GM21526 (cell line): ENCODE measurements around the gene CABP4.
A peak's percentile ranks its signal among the peaks of the same experiment; 100 is the strongest.
"Not testable (repeated sequence)": the region's sequence is repeated elsewhere in the genome, so short reads cannot be mapped to it uniquely, and the experiment has no call there.

ENCODE experiments used
- ATAC-seq: cut with Tn5 transposase; IDR thresholded peaks from one replicate; pipeline ENCODE4 v1.9.1; 2021; ENCODE audit warnings: moderate library complexity; ENCODE audit not compliant: unreplicated experiment, low FRiP score

CABP4 gene

GRCh38 chr11:67470337-67471002 lies 15.3 kb downstream of the CABP4 start:
- ATAC-seq = no peak

GRCh38 chr11:67472882-67473281 lies 17.7 kb downstream of the CABP4 start:
- ATAC-seq = no peak

DNA sequence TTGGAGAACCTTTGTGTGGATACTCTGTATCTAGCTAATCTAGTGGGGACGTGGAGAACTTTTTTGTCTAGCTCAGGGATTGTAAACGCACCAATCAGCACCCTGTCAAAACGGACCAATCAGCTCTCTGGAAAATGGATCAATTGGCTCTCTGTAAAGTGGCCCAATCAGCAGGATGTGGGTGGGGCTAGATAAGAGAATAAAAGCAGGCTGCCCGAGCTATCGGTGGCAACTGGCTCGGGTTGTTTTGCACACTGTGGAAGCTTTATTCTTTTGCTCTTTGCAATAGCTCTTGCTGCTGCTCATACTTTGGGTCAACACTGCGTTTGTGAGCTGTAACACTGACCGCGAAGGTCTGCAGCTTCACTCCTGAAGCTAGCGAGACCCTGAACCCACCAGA lies 21.5 kb downstream of the CABP4 start:
- ATAC-seq = not testable (repeated sequence)

GRCh38 chr11:67477344-67478050 lies 22.3 kb downstream of the CABP4 start:
- not testable (repeated sequence) for ATAC-seq

DNA sequence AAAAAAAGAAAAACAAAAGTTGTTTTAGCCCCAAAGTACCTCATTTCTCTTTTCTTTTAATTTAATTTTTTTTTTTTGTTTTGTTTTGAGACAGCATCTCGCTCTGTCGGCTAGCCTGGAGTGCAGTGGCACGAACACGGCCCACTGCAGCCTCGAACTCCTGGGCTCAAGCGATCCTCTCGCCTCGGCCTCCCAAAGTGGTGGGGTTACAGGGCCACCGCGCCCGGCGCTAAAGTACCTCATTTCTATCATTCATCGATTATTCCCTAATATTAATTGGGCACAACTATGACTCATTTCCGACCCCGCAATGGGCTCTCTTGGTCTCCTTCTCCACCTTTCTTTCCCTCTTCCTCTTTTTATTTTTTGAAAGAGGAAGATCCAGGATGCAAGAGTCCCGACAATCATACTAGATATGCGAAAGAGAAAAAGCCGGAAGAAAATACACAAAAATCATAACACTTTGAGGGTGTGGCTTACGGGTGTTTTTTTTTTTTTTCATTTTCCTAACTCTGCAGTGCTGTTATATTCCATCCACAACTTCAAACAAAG lies 27.2 kb downstream of the CABP4 start:
- no peak for ATAC-seq

GRCh38 chr11:67482827-67483798 lies 28.0 kb downstream of the CABP4 start, which contains the start of gene AIP:
Gene AIP, plus strand, starts transcription at chr11:67483026. Its CDS starts 133 bp downstream, at chr11:67483159.
- ATAC-seq = peak; percentile 59

GRCh38 chr11:67483831-67484665 lies 28.9 kb downstream of the CABP4 start:
- no peak for ATAC-seq

DNA sequence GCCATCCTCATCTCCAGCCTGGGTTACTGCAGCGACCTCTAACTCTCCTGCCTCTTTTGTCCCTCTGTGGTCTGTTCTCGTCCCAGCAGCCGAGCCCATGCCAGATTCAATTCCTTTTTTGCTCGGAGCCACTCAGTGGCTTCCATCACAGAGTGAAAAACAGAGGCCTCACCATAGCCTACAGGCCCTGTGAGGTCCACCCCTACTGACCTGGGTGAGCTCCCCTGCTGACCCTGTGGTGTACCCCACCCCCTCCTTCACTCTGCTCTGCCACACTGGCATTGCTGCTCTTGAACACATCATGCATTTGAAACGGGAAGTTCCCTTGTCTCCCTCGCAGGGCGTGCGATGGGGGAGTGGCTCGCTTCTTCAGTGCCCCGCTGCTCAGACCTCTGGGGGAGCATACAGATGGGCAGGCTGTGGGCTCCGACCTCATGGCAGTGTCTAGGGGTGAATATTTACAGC lies 29.7 kb downstream of the CABP4 start:
- no peak for ATAC-seq

DNA sequence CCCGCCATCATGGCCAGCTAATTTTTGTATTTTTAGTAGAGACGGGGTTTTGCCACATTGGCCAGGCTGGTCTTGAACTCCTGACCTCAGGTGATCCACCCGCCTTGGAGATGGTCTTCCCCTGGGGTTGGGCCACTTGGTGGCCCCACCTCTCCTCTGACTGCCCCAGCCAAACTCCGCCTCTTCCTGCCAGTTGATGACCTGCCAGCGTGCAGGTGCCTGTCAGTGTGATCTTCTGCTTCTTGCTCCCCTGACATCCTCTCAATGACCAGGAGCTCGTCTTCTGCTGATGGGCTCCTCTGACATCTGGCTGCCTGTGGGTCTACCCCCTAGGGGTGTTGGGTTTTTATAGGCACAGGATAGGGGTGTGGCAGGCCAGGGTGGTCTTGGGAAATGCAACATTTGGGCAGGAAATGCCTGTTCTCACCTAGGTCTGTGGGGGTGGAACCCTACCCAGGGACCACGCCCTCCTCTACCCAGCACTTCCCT lies 30.8 kb downstream of the CABP4 start:
- ATAC-seq = not testable (repeated sequence)

- no peak for ATAC-seq
Observed at GRCh38 chr11:67486481-67487195, 31.5 kb downstream of the CABP4 start.

DNA sequence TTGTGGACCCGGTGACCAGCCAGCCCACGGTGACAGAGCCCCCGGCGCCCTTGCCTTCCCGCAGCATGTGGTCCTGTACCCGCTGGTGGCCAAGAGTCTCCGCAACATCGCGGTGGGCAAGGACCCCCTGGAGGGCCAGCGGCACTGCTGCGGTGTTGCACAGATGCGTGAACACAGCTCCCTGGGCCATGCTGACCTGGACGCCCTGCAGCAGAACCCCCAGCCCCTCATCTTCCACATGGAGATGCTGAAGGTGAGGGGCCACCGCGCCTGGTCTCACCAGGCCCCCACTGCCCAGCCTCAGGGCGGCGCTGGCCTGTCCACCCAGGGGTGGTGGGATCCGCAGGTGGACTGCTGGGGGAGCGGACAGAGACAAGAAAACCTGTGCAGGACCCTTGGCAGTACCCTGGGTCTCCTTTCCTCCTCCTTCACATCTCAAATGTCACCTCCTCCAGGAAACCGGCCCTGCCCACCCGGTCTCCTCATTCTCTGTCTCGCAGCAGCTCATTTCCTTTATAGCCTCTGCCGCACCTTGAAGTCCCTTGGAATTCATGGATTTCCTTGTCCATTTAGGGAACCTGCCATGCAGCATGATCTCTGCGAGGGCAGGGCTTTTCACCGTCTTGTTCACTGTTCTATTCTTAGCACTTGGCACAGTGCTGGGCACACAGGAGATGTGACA lies 34.2 kb downstream of the CABP4 start:
- no peak for ATAC-seq

DNA sequence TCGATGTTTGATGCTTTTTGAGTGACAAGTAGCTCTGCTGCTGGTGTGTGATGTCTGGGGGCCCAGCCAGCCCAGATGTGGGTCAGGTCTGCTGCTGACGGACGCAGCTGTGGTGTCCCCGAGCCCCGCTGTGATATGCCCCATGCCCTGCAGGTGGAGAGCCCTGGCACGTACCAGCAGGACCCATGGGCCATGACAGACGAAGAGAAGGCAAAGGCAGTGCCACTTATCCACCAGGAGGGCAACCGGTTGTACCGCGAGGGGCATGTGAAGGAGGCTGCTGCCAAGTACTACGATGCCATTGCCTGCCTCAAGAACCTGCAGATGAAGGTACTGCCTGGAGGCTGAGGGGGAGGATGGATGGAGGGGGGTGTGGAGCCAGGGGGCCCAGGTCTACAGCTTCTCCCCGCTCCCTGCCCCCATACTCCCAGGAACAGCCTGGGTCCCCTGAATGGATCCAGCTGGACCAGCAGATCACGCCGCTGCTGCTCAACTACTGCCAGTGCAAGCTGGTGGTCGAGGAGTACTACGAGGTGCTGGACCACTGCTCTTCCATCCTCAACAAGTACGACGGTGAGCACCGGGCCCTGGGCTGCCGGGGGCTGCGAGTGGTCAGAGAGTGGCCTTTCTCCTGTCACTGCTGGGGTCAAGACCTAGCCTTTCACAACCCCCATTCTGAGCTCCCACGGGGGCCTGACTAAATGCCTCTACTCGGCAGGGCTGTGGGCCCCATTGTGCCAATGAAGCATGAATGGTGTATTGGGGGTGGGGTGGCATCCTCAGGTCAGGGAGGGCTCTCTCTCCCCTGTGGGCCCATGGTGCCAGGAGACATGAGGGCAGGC lies 35.0 kb downstream of the CABP4 start:
- no peak for ATAC-seq

- no peak for ATAC-seq
Observed at GRCh38 chr11:67490727-67491065, 35.5 kb downstream of the CABP4 start.

DNA sequence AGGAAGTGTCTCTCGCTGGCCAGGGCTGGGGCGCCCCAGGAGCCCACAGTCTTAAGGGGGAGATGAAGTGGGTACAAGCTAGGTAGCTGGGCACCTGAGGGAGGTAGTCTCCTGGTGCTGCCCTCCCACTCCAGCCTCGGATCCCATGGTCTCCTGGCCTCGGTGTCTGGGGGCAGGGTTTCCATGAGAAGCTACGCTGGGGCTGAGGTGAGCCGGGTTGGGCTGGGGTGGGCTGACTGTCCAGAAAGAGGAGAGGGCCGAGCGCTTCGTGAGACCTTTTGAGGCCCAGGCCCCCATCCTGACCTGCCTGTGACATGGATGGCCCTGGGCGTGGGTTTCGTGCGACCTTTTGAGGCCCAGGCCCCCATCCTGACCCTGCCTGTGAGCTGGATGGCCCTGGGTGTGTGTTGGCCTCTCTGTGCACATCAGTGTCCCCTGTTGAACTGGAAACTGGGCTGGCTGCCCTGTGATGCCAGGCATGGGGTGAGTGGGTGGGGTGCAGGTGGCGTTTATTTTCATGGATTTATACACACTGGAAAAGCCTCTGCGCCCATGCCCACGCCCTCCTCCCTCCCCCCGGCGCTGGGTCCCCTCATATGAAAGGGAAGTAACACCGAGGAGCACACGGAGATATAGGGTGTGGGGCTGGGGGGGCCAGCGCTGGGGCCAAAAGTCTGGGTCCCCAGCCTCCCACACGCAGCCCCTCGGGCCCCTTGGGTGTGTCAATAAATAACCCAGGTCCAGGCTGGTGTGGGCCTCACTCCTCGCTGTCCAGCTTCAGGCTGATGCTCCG lies 36.3 kb downstream of the CABP4 start:
- no peak for ATAC-seq

DNA sequence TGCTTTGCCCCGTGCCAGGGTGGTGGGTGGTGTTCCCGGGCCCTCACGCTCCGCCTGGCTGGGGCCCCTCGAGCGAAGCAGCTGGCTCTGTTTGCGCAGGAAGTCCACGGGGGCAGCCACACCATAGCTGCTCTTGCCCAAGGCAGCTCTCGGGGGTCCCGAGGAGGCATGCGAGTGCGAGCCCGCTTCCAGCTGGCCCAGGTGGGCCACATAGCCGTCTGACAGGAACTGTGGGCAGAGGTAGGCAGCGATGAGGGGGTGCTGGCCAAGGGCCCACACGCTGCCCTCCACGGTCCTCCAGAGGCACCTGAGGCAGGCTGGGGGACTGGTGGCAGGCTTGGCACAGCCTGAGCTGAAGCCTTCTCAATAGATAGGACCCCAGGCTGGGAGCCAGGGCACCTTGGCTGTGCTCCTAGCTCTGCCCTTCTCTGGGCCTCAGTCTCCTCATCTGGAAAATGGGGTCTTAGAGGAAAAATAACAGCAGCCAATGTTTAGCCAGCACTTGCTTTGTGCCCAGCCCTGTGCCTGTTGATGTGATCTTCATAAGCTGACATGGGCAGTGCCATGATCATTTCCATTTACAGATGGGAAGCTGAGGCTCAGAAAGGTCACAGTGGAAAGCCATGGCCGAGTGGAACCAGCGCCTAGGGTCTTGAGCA lies 37.0 kb downstream of the CABP4 start:
- no peak for ATAC-seq

GRCh38 chr11:67492801-67493547 lies 37.8 kb downstream of the CABP4 start:
- ATAC-seq = no peak
